Measurements from ENCODE around the gene LY6G6D.

The LY6G6D gene

GRCh38 chr6:31737315-31737990 is 22.3 kb downstream of the LY6G6D start:
- peak; percentile 51 for DNase-seq

GRCh38 chr6:31737991-31738979 is 23.1 kb downstream of the LY6G6D start:
- peak; percentile 96 for DNase-seq

GRCh38 chr6:31739639-31740396 is 24.7 kb downstream of the LY6G6D start, which contains the start of gene MSH5:
Gene MSH5 (plus strand): TSS chr6:31740005. CDS start chr6:31740467, 462 bp downstream.
- peak; percentile 99 for DNase-seq

- DNase-seq = no peak
Observed at GRCh38 chr6:31740397-31741223, 25.5 kb downstream of the LY6G6D start.

GRCh38 chr6:31741815-31742214 is 26.7 kb downstream of the LY6G6D start:
- no peak for DNase-seq

GRCh38 chr6:31742894-31743293 is 27.7 kb downstream of the LY6G6D start:
- DNase-seq = no peak

- DNase-seq = no peak
Observed at GRCh38 chr6:31744422-31744821, 29.3 kb downstream of the LY6G6D start.

GRCh38 chr6:31749301-31750036 is 34.3 kb downstream of the LY6G6D start:
- DNase-seq = peak; percentile 7

GRCh38 chr6:31750411-31751022 is 35.4 kb downstream of the LY6G6D start:
- DNase-seq = no peak

- no peak for DNase-seq
Observed at GRCh38 chr6:31752739-31753319, 37.7 kb downstream of the LY6G6D start.

GRCh38 chr6:31758281-31758680 is 43.1 kb downstream of the LY6G6D start:
- DNase-seq = no peak

- DNase-seq = no peak
Observed at GRCh38 chr6:31760790-31761189, 45.6 kb downstream of the LY6G6D start.

- DNase-seq = no peak
Observed at GRCh38 chr6:31761343-31761742, 46.2 kb downstream of the LY6G6D start.

GRCh38 chr6:31762356-31762755 is 47.2 kb downstream of the LY6G6D start, which contains the start of gene SAPCD1:
Gene SAPCD1 (plus strand): TSS chr6:31762656. CDS start chr6:31763055, 399 bp downstream.
- DNase-seq = no peak

- DNase-seq = no peak
Observed at GRCh38 chr6:31762878-31763618, 47.9 kb downstream of the LY6G6D start.

- DNase-seq = no peak
Observed at GRCh38 chr6:31763619-31763940, 48.4 kb downstream of the LY6G6D start.

GRCh38 chr6:31764198-31764597 is 49.0 kb downstream of the LY6G6D start:
- DNase-seq = no peak

GRCh38 chr6:31765559-31765909 is 50.4 kb downstream of the LY6G6D start:
- no peak for DNase-seq

GRCh38 chr6:31765910-31766794 is 51.0 kb downstream of the LY6G6D start:
- DNase-seq = no peak
